Stimulated activated effector memory CD8-positive, alpha-beta T cell treated with anti-CD3 and anti-CD28 coated beads, Interleukin-12 subunit alpha, Interleukin-12 subunit beta, amount 100 ng/mL, for 72 hours (primary cell): ENCODE measurements around the gene NME7.
"Not testable (repeated sequence)": the region's sequence is repeated elsewhere in the genome, so short reads cannot be mapped to it uniquely, and the experiment has no call there.

Experiments
- ATAC-seq: fragments of 150-1000 bp; cut with Tn5 transposase; 2 replicates; pipeline ENCODE4 v1.10.0; 2021
- DNase-seq, 2 donors: peaks; one replicate each; pipeline ENCODE4 v3.0.0; 2021 to 2022; ENCODE audit warnings: low spot score in 2 of 2
- H3K27ac Mint-ChIP-seq: one replicate; pipeline ENCODE4 v1.8.0; 2022; ENCODE audit warnings: mild to moderate bottlenecking, mixed read lengths
- H3K36me3 Mint-ChIP-seq: one replicate; pipeline ENCODE4 v1.8.0; 2022; ENCODE audit warnings: mild to moderate bottlenecking, mixed read lengths
- H3K4me1 Mint-ChIP-seq: one replicate; pipeline ENCODE4 v1.8.0; 2022; ENCODE audit warnings: mixed read lengths
- H3K4me3 Mint-ChIP-seq: one replicate; pipeline ENCODE4 v1.8.0; 2022; ENCODE audit warnings: mild to moderate bottlenecking, mixed read lengths
- H3K9me3 Mint-ChIP-seq: one replicate; pipeline ENCODE4 v1.8.0; 2022; ENCODE audit warnings: mixed read lengths

The NME7 gene, protein sequence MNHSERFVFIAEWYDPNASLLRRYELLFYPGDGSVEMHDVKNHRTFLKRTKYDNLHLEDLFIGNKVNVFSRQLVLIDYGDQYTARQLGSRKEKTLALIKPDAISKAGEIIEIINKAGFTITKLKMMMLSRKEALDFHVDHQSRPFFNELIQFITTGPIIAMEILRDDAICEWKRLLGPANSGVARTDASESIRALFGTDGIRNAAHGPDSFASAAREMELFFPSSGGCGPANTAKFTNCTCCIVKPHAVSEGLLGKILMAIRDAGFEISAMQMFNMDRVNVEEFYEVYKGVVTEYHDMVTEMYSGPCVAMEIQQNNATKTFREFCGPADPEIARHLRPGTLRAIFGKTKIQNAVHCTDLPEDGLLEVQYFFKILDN

DNA sequence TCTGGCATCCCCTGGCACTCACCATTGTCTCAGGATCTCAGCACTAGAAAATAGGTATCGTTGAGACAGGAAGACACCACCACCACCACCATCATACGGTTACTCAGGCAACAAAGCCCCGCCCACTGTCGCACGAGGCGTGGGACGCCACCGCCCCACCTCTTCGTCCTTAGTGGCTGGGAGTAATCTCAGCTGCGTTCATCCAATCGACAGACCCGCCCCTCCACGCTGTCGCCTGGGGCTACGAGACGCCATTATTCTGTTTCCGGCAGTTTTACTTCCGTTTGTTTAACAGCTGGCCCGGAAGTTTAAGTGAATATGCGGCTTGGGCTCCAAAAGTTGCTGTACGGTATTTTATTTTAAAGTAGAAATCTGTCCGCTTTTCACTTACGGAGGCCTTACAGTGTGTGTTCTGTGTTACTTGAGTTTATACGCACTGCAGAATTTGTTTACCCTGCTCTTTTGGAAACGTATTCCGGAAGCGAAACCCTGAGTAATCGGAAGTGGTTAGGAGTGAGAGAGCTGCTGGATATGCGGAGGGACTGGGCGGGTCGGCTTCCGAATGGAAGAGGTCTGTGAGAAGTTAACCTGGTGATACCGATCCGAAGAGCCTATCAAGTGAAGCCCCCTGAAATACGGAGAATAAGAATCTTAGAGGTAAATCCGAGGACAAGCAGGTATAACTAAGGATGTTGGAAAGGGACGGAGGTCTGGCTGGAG lies at the start of gene NME7, which contains the start of gene BLZF1:
Gene NME7, minus strand, starts transcription at position 112 of the 720 bp plus-strand sequence. Its CDS starts 87 bp downstream, at position 25.
Gene BLZF1, plus strand, starts transcription at position 510 of the 720 bp plus-strand sequence. CDS start 1,328 bp downstream, outside the sequence.
- H3K36me3 Mint-ChIP-seq = peaks cover 18% of the 10 kb centered on the region
- no peaks in the 10 kb centered on the region for H3K9me3 Mint-ChIP-seq
- ATAC-seq (peak; percentile 93), DNase-seq (peak; percentile 91 to 98)
- peaks cover 26% of the 10 kb centered on the region for H3K4me1 Mint-ChIP-seq
- no peak within 1 kb of the TSS for H3K27ac Mint-ChIP-seq
- H3K4me3 Mint-ChIP-seq = no peak within 1 kb of the TSS

DNA sequence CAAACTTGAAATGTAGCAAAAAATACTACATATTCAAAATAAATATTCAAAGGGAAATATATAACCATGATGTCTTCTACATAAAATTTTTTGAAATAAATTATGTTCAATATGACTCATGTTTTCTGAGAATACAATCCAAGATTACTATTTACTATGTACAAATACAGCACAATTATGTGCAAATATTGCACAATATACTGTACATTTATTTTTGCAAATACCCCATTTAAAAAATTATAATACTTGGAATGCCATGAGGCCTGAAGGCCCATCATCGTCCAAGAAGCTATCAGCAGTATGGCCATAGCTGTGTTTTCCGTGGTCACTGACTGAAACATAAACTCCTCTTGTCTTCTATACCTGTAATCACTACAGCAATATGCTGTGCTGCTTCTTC lies 47.4 kb upstream of the NME7 start:
- DNase-seq (no peak), ATAC-seq (no peak)
- Mint-ChIP-seq H3K36me3 (no peaks in the 10 kb centered on the region), H3K4me1 (no peaks in the 10 kb centered on the region), H3K9me3 (peaks cover 4% of the 10 kb centered on the region), H3K27ac (no peak overlapping the region), H3K4me3 (no peak overlapping the region)

DNA sequence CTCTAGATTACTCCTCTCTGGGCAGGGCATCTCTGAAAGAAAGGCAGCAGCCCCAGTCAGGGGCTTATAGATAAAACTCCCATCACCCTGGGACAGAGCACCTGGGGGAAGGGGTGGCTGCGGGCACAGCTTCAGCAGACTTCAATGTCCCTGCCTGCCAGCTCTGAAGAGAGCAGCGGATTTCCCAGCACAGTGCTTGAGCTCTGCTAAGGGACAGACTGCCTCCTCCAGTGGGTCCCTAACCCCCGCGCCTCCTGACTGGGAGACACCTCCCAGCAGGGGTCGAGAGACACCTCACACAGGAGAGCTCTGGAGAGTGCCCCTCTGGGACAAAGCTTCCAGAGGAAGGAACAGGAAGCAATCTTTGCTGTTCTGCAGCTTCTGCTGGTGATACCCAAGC lies 40.7 kb upstream of the NME7 start:
- not testable (repeated sequence) for H3K4me3 Mint-ChIP-seq, ATAC-seq, DNase-seq, H3K36me3 Mint-ChIP-seq, H3K27ac Mint-ChIP-seq, H3K4me1 Mint-ChIP-seq
- H3K9me3 Mint-ChIP-seq = peaks cover 22% of the 10 kb centered on the region

DNA sequence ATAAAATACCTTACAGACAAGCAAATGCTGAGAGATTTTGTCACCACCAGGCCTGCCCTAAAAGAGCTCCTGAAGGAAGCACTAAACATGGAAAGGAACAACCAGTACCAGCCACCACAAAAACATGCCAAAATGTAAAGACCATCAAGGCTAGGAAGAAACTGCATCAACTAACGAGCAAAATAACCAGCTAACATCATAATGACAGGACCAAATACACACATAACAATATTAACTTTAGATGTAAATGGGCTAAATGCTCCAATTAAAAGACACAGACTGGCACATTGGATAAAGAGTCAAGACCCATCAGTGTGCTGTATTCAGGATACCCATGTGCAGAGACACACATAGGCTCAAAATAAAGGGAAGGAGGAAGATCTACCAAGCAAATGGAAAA lies 35.0 kb upstream of the NME7 start:
- H3K27ac Mint-ChIP-seq, DNase-seq, H3K4me1 Mint-ChIP-seq, ATAC-seq, H3K4me3 Mint-ChIP-seq, H3K36me3 Mint-ChIP-seq: not testable (repeated sequence)
- H3K9me3 Mint-ChIP-seq = peaks cover 29% of the 10 kb centered on the region

DNA sequence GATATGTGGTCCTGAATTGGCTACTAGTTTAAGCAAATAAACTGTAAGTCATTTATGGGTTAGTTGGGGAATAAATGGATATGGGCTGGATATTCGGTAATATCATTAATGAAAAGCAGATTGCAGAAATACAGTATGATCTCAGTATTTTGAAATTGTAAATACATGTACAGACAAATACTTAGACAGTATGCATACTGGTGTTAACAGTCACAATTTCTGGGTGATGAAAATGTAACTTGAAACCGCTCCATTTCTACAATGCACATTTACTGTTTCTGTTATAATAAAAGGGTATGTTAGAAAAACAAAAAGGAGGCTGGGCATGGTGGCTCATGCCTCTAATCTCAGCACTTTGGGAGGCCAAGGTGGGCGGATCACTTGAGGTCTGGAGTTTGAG lies 28.4 kb upstream of the NME7 start:
- Mint-ChIP-seq H3K4me1 (no peaks in the 10 kb centered on the region), H3K4me3 (no peak overlapping the region), H3K27ac (no peak overlapping the region), H3K36me3 (peaks cover 20% of the 10 kb centered on the region), H3K9me3 (peaks cover 6% of the 10 kb centered on the region)
- ATAC-seq (no peak), DNase-seq (no peak)

DNA sequence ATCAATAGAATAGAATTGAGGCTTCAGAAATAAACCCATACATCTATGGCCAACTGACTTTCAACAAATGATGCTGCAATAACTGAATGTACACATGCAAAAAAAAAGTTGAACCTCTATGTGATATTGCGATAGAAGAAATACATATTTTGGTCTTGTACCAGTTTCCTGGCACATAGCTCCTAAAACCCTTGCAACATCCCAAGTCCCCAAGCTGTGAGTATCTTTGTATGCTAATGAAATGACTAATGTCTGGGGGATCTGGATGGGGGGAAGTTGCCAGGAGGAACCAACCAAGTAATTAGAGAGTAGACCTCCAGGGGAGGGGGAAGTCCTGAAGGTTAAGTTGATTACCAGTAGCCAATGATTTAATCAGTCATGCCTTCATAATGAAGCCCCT lies 24.8 kb upstream of the NME7 start:
- no peak overlapping the region for H3K4me3 Mint-ChIP-seq
- no peaks in the 10 kb centered on the region for H3K9me3 Mint-ChIP-seq
- peaks cover 50% of the 10 kb centered on the region for H3K36me3 Mint-ChIP-seq
- no peak for ATAC-seq
- H3K27ac Mint-ChIP-seq = no peak overlapping the region
- DNase-seq = no peak
- peaks cover 12% of the 10 kb centered on the region for H3K4me1 Mint-ChIP-seq

DNA sequence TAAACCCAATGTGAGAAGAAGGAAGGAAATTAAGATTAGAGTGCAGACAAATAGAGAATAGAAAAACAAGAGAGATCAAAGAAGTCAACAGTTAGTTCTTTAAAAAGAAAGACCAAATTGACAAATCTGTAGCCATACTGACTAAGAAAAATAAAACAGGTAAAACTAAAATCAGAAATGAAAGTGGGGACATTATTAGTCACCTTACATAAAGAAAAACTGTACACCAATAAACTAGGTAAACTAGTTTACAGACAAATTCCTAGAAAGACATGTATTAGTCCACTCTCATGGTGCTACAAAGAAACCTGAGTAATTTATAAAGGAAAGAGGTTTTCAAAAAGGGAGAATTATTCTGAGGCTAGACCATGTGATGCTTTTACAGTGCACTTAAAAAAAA lies 22.7 kb upstream of the NME7 start:
- Mint-ChIP-seq H3K27ac (peak overlapping the region; percentile 8), H3K4me1 (peaks cover 12% of the 10 kb centered on the region), H3K4me3 (no peak overlapping the region), H3K36me3 (peaks cover 45% of the 10 kb centered on the region), H3K9me3 (no peaks in the 10 kb centered on the region)
- no peak for DNase-seq
- peak; percentile 99 for ATAC-seq

DNA sequence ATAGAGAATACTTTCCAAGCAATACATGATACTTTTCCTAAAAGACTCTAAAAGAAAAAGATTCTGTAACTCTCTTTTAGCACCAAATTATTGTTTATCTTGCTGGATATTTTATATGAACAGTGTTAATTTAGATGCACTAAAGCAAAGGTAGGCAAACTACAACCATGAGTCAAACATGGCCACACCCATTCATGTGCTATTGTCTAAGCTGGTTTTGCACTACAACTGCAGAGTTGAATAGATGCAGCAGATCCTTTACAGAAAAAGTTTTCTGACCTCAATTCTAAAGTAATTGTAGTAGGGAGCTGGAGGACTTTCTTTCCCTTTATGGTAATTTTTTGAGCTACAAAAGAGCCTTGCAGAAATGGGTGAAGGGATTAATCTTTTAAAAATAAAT lies 19.8 kb upstream of the NME7 start:
- no peak for ATAC-seq
- no peak overlapping the region for H3K27ac Mint-ChIP-seq
- H3K9me3 Mint-ChIP-seq = no peaks in the 10 kb centered on the region
- DNase-seq = no peak
- H3K4me1 Mint-ChIP-seq = peaks cover 12% of the 10 kb centered on the region
- H3K4me3 Mint-ChIP-seq = no peak overlapping the region
- H3K36me3 Mint-ChIP-seq = peaks cover 37% of the 10 kb centered on the region

DNA sequence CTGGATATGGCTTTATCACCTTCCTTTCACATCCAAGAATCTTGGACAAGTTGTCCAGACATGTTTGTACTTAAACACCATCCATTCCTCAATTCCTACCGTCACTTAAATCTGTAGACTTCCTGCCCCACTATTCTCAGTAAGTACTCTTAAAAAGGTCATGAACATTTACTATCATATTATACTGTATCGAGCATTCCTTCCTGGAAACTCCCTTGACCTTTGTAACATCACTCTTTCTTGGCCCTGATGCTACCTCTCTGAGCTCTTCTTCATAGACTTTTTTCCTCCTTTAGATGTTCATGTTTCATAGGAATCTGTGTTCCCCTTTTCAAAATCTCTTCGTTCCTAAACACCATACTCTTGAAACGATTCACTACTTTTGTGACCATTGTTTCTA lies 15.9 kb upstream of the NME7 start:
- ATAC-seq = no peak
- no peaks in the 10 kb centered on the region for H3K9me3 Mint-ChIP-seq
- H3K4me3 Mint-ChIP-seq = no peak overlapping the region
- no peak overlapping the region for H3K27ac Mint-ChIP-seq
- H3K4me1 Mint-ChIP-seq = no peaks in the 10 kb centered on the region
- H3K36me3 Mint-ChIP-seq = peaks cover 18% of the 10 kb centered on the region
- DNase-seq = no peak

DNA sequence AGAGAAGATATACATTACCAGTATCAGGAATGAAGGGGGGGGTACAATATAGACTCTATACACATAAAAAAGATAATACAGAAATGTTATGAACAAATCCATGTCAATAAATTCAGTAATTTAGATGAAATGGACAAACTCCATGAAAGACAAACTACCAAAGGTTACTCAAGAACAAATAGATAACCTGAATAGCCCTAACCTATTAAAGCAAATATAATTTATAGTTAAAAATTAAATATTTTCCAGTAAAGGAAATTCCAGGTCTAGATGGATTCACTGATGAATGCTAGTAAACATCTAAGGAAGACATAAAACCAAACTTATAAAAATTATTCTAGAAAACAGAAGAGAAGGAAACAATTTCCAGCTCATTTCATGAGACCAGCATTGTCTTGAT lies 13.6 kb upstream of the NME7 start:
- H3K9me3 Mint-ChIP-seq = no peaks in the 10 kb centered on the region
- DNase-seq (no peak), ATAC-seq (no peak)
- peaks cover 36% of the 10 kb centered on the region for H3K36me3 Mint-ChIP-seq
- H3K4me3 Mint-ChIP-seq = no peak overlapping the region
- no peaks in the 10 kb centered on the region for H3K4me1 Mint-ChIP-seq
- H3K27ac Mint-ChIP-seq = no peak overlapping the region

DNA sequence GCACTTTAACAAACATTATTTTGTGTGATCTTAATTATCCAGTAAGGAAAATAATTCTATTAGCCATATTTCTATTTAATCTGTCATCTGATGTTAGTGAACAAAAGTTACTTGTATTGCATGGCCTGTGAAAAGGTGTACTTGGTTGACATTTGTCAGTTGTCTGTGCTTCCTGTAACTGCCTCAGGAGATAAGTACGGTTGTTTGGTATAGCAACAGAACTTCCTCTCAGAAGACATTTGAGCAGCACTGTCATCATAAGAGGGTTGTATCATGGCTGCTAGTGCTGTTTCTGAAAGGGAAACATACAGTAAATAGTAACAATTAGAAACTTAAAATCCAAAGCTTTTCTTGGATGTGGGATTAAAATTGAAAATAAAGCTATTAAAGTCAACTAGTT lies 3.8 kb upstream of the NME7 start:
- Mint-ChIP-seq H3K4me1 (peaks cover 13% of the 10 kb centered on the region), H3K36me3 (peaks cover 30% of the 10 kb centered on the region), H3K9me3 (no peaks in the 10 kb centered on the region), H3K27ac (no peak overlapping the region), H3K4me3 (no peak overlapping the region)
- no peak for DNase-seq
- ATAC-seq = no peak

DNA sequence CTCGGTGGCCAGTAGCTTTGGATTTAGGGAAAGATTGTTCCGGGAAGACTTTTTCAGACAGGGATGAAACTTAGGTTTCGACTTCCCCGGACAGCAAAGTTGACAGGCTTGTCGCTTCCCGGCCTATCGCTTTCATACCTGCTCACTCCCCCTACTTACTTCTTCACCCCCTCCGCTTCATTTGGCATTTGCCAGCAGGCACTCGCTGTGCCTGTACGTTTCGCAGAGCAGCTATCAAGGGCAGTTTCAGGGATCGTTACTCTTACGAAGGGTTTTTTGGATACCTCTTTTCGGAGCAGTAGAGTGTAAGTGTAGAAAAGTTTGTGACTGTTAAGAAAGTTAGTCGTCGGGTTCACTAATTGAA lies 791 bp upstream of the NME7 start:
- ATAC-seq (no peak), DNase-seq (peak; percentile 18 to 65)
- H3K4me3 Mint-ChIP-seq = no peak overlapping the region
- peaks cover 20% of the 10 kb centered on the region for H3K36me3 Mint-ChIP-seq
- peaks cover 22% of the 10 kb centered on the region for H3K4me1 Mint-ChIP-seq
- no peak overlapping the region for H3K27ac Mint-ChIP-seq
- no peaks in the 10 kb centered on the region for H3K9me3 Mint-ChIP-seq

DNA sequence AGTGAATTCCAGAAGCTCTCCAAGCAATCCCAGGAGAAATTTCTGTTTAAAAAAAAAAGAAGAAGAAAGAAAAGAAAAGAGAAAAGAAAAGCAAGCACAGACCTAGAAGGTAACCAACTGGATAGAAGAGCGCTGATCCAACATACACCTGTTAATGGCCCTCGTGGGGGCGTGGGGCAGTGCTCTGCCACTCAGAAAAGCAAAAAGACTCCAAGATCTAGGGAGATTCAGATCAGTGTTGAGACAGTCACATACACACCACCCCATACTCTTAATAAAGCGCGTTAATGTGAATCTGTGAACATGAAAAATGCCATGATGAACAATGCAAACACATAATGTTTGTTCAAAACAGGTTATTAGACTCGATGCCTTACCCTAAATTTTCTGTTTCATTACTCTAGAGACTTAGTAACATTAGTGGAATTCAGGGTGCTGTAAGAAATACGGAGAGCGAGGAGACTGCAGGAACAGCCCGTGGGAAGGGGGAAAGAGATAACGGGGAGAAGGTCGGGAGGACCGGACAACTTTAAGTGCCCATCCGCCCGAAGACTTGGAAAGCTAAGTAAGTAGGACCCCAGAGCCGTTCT lies 406 bp downstream of the NME7 start:
- DNase-seq (no peak), ATAC-seq (no peak)
- H3K4me3 Mint-ChIP-seq = no peak overlapping the region
- H3K36me3 Mint-ChIP-seq = peaks cover 16% of the 10 kb centered on the region
- peaks cover 32% of the 10 kb centered on the region for H3K4me1 Mint-ChIP-seq
- H3K9me3 Mint-ChIP-seq = no peaks in the 10 kb centered on the region
- no peak overlapping the region for H3K27ac Mint-ChIP-seq

DNA sequence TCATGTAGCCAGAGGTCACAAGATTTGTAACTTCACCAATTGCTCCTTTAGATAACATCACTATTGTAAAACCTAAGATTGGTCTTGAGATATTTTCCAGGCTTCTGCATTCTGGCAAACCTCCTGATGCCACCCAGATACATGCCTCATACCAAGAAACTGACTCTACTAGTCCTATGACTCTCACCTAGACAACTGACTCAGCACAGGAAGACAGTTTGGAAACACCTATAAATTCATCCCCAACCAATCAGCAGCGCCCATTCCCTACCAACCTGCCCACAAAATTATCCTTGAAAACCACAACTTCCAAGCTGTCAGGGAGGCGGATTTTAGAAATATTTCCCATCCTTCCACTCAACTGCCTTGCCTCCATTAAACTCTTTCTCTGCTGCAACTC lies 2.6 kb downstream of the NME7 start:
- H3K4me3 Mint-ChIP-seq = no peak overlapping the region
- peak in 1 of 2 donors; percentile 57 for DNase-seq

DNA sequence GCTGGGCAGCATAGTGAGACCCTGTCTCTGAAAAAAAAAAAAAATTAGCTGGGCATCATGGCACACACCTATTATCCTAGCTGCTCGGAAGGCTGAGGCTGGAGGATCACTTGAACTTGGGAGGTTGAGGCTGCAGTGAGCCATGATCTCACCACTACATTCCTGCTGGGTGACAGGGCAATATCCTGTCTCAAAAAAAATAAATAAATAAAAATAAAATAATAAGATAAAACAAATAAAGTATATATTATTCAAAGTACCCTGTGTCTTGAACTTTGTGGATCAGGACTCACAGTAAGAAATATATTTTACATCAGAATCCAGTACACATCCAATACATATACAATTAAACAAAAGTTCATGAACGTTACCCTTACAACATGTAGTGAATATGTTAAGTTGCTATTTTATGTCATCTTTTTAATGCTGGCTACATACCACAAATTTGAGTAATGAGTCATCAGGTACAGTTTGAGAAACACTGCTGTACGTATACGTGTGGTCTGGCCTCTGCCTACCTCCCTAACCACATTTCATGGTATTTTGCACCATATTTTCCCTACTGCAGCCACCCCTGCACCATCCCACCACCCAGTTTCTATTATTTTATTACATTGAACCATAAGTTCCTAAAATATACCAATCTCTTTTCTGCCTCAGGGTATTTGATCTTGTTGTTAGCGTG lies 4.4 kb downstream of the NME7 start:
- Mint-ChIP-seq H3K4me1 (peaks cover 25% of the 10 kb centered on the region), H3K4me3 (peak overlapping the region; percentile 31), H3K27ac (peak overlapping the region; percentile 26), H3K9me3 (no peaks in the 10 kb centered on the region), H3K36me3 (peaks cover 5% of the 10 kb centered on the region)
- peak; percentile 70 for ATAC-seq
- DNase-seq = peak in 1 of 2 donors; percentile 61

More for the DNA sequence above, 2.6 kb downstream of the NME7 start:
- H3K27ac Mint-ChIP-seq = no peak overlapping the region
- peak; percentile 57 for ATAC-seq
- H3K36me3 Mint-ChIP-seq = peaks cover 5% of the 10 kb centered on the region
- H3K9me3 Mint-ChIP-seq = no peaks in the 10 kb centered on the region
- peaks cover 27% of the 10 kb centered on the region for H3K4me1 Mint-ChIP-seq
